ENCODE measurements around the gene PRUNE1. TPM values are rescaled to one million over a fixed set of nuclear protein-coding genes. Genes with fewer than 3 reads are reported as not detected.

PRUNE1 gene
- total RNA-seq, 1 donor from 2014 or later: 11.4 TPM

GRCh38 chr1:151054971-151055547, 46.8 kb downstream of the PRUNE1 start:
- no peak for DNase-seq

GRCh38 chr1:151055581-151055980, 47.3 kb downstream of the PRUNE1 start:
- no peak for DNase-seq

DNA sequence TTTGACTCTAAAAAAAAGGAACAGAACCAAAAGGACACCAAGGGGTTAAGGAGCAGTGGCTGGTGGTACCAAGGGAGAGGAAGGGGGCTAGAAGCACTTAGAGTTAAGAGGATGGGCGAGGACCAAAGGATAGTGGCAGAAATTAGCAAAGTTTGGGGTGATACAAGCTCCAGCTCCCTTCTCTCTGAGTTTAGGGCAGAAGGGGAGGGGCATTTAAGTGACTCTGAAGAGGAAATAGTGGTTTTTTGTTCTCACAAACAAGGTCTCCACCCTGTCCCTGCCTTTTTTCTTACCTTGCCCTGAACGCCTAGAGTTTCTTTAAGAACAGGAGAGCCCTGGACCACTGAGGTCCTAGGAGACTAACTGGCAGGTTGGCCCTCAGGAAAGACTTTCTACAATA, 47.9 kb downstream of the PRUNE1 start:
- no peak for DNase-seq

DNA sequence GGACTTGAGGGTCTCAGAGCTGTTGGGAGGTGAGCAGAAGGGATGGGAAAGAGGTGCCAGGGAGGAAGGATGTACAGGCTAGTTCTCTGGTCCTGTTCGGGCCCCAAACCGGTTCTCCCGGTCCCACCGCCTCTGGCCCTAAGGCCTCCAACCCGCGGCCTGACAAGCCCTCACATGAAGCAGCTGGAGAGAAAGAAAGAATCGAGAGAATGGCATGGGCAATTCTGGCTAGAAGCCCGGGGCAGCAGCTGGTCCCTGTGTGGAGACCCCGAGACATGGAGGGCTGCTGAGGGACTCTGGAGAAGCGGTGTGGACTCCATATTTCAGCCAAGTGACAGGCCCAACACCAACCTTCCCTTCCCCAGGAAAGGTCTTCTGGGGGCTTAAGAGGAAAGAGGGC, 50.4 kb downstream of the PRUNE1 start:
- DNase-seq: peak; percentile 26

GRCh38 chr1:151059109-151060006, 51.1 kb downstream of the PRUNE1 start, which contains the start of gene CDC42SE1:
TSS of gene CDC42SE1 (minus strand) at chr1:151059622. CDS start at chr1:151055730, 3,892 bp downstream.
- peak; percentile 79 for DNase-seq

DNA sequence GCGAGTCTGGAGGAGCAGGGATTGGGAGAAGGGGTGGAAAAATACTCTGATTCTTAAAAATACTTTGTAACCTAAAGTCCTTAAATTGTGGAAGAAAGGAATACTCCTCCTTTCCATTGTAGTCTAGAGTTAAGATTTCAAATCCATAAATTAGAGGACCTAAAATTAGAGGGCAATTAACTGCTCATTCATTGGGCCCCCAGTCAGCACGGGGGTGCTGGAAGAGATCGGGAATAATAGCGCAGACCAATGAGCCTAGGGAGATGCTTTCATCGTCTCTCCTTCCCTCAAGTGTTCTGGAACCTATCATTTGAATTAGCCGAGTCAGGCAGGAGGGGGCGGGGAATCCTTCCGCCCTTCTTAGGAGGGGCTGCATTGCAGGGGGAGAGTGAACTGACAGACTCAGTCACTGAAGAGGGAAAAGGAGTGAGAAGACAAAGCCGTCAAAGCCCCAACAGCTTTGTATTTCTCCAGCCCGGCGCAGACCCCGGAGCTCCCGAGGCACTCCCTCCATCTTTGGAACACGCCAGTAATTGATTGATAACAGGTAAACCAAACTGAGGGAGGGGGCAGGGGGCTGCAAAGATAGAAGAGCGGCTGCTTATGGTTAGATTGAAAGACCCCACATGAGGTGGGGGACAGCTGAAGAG, 51.9 kb downstream of the PRUNE1 start, which contains the start of gene MLLT11:
Gene MLLT11 (plus strand): TSS at position 391 of the 650 bp plus-strand sequence. CDS start 6,828 bp downstream, outside the sequence.
- peak; percentile 91 for DNase-seq

- no peak for DNase-seq
Observed at GRCh38 chr1:151060657-151061421, 52.6 kb downstream of the PRUNE1 start.

DNA sequence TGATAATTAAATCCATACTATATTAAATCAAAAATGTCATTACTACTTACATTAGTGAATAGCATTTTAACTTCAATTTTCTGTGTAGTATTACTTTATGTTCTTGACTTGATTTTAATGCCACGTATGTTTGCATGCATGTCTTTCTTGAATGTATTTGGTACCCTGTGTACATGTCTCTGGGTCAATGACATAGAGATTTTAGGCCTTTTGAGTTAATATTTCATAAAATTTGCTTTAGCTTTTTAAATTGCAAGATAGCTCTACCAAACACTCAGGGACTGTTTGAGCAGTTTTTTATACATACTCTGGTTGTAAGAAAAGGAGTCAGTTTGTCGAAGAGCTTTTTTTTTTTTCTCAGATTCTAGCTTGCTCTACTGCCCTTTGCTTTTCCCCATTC, 53.5 kb downstream of the PRUNE1 start:
- peak; percentile 36 for DNase-seq

DNA sequence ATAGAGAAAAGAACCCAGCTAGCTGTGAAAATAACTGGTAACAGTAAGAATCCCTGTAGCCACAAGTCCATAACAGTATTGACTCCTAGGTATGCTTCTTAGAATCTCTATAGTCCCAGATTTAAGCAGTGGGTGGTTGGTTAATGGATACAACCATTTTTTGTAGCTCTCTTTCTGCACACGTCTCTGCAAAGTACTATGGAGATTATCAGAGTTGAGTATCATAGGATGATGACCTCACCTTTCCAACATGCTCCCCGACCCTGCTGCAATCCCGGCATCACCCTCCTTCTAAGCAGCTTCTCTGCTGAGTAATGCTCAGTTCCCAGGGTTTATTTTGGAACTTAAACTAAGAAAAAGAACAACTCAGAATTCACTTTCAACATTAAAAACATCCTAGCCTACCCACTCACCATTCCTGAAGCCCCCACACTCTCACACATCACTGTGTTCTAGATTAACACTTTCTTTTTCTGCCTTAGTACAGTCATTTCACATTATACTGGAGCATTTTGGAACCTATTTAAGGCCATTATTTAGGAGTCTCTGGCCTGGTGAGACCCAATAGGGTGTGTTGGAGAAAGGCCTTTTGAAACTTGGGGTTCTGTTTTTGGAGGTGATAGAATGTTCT, 54.6 kb downstream of the PRUNE1 start:
- DNase-seq: no peak

- no peak for DNase-seq
Observed at GRCh38 chr1:151065089-151065645, 56.9 kb downstream of the PRUNE1 start.

DNA sequence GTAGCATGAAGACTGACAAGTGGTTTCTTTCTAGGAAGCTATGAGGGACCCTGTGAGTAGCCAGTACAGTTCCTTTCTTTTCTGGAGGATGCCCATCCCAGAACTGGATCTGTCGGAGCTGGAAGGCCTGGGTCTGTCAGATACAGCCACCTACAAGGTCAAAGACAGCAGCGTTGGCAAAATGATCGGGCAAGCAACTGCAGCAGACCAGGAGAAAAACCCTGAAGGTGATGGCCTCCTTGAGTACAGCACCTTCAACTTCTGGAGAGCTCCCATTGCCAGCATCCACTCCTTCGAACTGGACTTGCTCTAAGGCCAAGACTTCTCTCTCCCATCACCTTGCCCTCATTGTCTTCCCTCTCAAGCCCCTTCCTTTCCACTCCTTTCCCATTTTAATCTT, 58.9 kb downstream of the PRUNE1 start:
- no peak for DNase-seq

GRCh38 chr1:151069103-151069486, 60.8 kb downstream of the PRUNE1 start:
- DNase-seq: no peak

GRCh38 chr1:151070474-151071276, 62.4 kb downstream of the PRUNE1 start, which contains the start of gene GABPB2:
TSS of gene GABPB2 (plus strand) at chr1:151070761. CDS start at chr1:151088190, 17,429 bp downstream.
- DNase-seq: peak; percentile 97

GRCh38 chr1:151072224-151072623, 64.0 kb downstream of the PRUNE1 start:
- DNase-seq: no peak

Small RNAs within 50 kb of the gene (small RNA-seq; reads per million reads assigned to genes)
- not detected for gene RNU6-884P (ENCODE audit: low replicate concordance)

Other genes starting within 250 kb of the PRUNE1 start
- 54.9 TPM for gene CTSS, start 242.7 kb upstream of the PRUNE1 start, total RNA-seq
- gene CTSK, start 200.2 kb upstream of the PRUNE1 start, total RNA-seq: 177 TPM
- 48.4 TPM for gene ARNT, start 131.8 kb upstream of the PRUNE1 start, total RNA-seq
- 0.10 TPM for gene CTXND2, start 121.3 kb upstream of the PRUNE1 start, total RNA-seq
- gene SETDB1, start 82.1 kb upstream of the PRUNE1 start, total RNA-seq: 36.5 TPM
- 43.7 TPM for gene CERS2, start 33.6 kb upstream of the PRUNE1 start, total RNA-seq
- gene ANXA9, start 26.2 kb upstream of the PRUNE1 start, total RNA-seq: 4.7 TPM
- 19.4 TPM for gene MINDY1, start 1.5 kb upstream of the PRUNE1 start, total RNA-seq
- gene BNIPL, start 28.1 kb downstream of the PRUNE1 start, total RNA-seq: 37.0 TPM
- gene C1orf56, start 39.3 kb downstream of the PRUNE1 start, total RNA-seq: 1.8 TPM
- 59.2 TPM for gene CDC42SE1, start 51.2 kb downstream of the PRUNE1 start, total RNA-seq
- 3.1 TPM for gene MLLT11, start 51.9 kb downstream of the PRUNE1 start, total RNA-seq
- 14.0 TPM for gene GABPB2, start 62.3 kb downstream of the PRUNE1 start, total RNA-seq
- 10.7 TPM for gene SEMA6C, start 138.2 kb downstream of the PRUNE1 start, total RNA-seq
- gene TNFAIP8L2, start 148.2 kb downstream of the PRUNE1 start, total RNA-seq: 2.2 TPM
- 7.3 TPM for gene LYSMD1, start 157.5 kb downstream of the PRUNE1 start, total RNA-seq
- 19.2 TPM for gene SCNM1, start 157.7 kb downstream of the PRUNE1 start, total RNA-seq
- 8.0 TPM for gene TMOD4, start 167.5 kb downstream of the PRUNE1 start, total RNA-seq
- 28.1 TPM for gene VPS72, start 181.7 kb downstream of the PRUNE1 start, total RNA-seq
- 70.1 TPM for gene PIP5K1A, start 190.1 kb downstream of the PRUNE1 start, total RNA-seq
- gene PSMD4, start 246.3 kb downstream of the PRUNE1 start, total RNA-seq: 88.1 TPM

Measured in skin of body (tissue), 3 donors.